Measurements from ENCODE around the gene HDGFL3.
"Not testable (repeated sequence)": the region's sequence is repeated elsewhere in the genome, so short reads cannot be mapped to it uniquely, and the experiment has no call there.

The HDGFL3 gene

GRCh38 chr15:83155942-83156341 lies 51.7 kb downstream of the HDGFL3 start:
- DNase-seq: no peak
- in situ Hi-C loops (cut with MboI; ENCODE audit: low pct_unique_long_range_greater_than_20kb, low sequenced_read_pairs): no loop called here

GRCh38 chr15:83153288-83153687 lies 54.3 kb downstream of the HDGFL3 start:
- no peak for DNase-seq

DNA sequence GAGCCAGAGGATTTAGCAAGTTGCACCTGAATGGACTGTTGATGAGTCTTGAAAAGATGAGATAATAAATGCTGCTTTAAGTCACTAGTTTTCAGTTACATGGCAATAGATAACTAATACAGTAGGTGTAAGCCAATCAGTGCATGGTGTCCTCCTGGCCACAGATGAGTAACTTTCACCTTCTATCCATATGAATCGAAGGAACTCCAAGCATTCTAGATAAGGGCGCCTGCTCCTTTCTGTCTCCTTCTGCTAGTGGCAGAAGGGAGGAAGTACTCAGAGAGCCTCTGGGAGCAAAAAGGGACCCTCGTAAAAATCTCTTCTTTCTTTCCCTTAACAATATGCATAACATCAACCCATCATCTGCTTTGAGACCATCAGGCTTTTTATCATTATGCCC lies 62.9 kb downstream of the HDGFL3 start:
- in situ Hi-C loops (cut with MboI; ENCODE audit: low pct_unique_long_range_greater_than_20kb, low sequenced_read_pairs): no loop called here
- no peak for DNase-seq

More at GRCh38 chr15:83153288-83153687, 54.3 kb downstream of the HDGFL3 start:
- in situ Hi-C loops (cut with MboI; ENCODE audit: low pct_unique_long_range_greater_than_20kb, low sequenced_read_pairs): no loop called here

GRCh38 chr15:83142151-83142550 lies 65.5 kb downstream of the HDGFL3 start:
- in situ Hi-C loops (cut with MboI; ENCODE audit: low pct_unique_long_range_greater_than_20kb, low sequenced_read_pairs); DNase-seq: not testable (repeated sequence)

GRCh38 chr15:83132861-83133523 lies 74.6 kb downstream of the HDGFL3 start:
- in situ Hi-C loops (cut with MboI; ENCODE audit: low pct_unique_long_range_greater_than_20kb, low sequenced_read_pairs): no loop called here
- DNase-seq: no peak

DNA sequence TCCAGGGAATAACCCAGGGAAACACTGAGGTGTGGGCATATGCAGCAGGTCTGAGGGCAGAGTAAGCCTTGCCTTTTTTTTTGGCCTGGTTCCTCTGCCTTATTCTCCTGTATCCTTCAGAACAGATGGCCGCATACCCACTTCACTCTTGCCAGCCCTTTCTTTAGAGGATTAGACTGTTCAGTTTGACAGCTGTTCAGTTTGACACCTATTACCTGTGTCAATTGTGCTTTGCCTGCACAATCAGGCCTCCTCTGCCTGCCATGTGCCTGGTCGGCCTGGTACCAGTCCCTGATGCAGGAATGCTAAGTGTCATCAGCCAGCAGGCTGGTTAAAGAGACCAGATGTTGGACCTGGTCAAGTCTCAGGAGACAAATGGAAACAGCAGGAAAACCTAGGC lies 77.8 kb downstream of the HDGFL3 start:
- no peak for DNase-seq
- in situ Hi-C loops (cut with MboI; ENCODE audit: low pct_unique_long_range_greater_than_20kb, low sequenced_read_pairs): no loop called here

- peak; percentile 45 for DNase-seq
- in situ Hi-C loops (cut with MboI; ENCODE audit: low pct_unique_long_range_greater_than_20kb, low sequenced_read_pairs): no loop called here
These were observed 80.0 kb downstream of the HDGFL3 start for GRCh38 chr15:83127547-83128150.

DNA sequence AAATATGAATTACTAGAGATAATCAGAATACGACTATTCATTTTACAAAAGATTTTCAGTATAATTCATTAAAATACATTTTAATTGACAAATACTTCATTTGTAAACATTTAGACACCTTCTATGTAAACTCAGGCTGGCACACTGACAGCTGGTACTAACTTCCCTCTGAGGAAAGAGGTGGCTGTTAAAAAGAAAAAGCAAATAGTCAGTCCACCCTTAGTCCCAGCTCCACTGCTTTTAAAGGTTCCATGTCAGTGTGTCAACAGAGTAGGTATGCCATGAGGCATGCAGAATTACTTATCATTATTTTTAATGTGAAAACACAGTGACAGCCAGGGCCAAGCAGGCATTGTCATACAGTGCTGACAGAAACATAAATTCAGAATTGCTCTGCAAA lies 84.1 kb downstream of the HDGFL3 start:
- in situ Hi-C loops (cut with MboI; ENCODE audit: low pct_unique_long_range_greater_than_20kb, low sequenced_read_pairs): no loop called here
- DNase-seq: no peak

GRCh38 chr15:83119968-83120581 lies 87.5 kb downstream of the HDGFL3 start:
- no peak for DNase-seq
- in situ Hi-C loops (cut with MboI; ENCODE audit: low pct_unique_long_range_greater_than_20kb, low sequenced_read_pairs): no loop called here

DNA sequence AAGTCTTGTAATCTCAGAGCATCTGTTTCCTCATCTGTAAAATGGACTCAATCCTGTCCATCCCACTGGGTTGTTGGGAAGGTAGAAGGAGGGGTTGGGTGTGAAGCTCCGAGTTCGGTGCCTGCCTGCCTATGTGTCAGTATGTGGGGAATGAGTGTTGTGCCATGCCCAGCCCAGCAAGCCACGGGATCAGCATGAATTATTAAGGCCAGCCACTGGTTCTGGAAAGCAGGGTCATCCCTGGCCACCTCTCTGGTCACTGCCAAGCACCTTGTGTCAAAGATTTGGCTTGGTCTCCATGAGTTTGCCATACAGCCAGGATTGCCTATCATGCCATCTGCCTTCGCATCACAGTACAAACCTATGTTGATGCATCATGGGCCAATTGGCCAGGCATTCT lies 88.7 kb downstream of the HDGFL3 start:
- in situ Hi-C loops (cut with MboI; ENCODE audit: low pct_unique_long_range_greater_than_20kb, low sequenced_read_pairs): no loop called here
- no peak for DNase-seq

- no peak for DNase-seq
- in situ Hi-C loops (cut with MboI; ENCODE audit: low pct_unique_long_range_greater_than_20kb, low sequenced_read_pairs): no loop called here
These were observed 89.3 kb downstream of the HDGFL3 start for GRCh38 chr15:83118291-83118827.

DNA sequence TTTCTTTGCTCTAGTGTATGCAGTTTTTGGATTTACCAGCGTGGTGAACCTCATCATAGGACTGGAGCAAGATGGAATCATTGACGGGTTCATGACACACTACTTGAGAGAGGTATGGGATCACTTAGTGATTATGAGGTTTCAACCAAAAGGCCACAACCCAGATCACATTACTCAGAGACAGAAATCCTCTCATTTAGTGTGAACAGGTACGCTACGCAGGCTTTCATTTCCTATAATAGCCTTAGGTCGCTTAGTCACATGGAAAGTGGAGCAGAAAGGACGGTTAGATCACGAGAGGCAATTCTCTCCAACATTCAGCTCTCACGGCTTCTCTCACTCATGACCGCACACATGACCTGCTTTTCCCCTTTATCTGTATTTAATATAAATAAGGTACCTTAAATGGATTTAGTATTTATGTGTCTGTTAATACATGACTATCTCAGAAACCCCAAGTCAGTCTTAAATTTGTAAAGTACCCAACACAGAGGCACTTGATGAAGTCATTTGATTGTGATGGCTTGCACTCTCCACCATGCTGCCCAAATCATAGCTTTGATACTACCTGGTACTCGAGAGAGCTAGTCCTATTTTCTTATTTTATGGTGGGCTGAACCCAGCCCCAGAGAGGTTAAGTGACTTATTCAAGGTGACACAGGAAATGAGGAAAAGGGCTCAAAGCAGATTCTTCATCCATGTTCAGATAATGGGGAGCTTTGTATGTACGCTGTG lies 91.6 kb downstream of the HDGFL3 start:
- in situ Hi-C loops (cut with MboI; ENCODE audit: low pct_unique_long_range_greater_than_20kb, low sequenced_read_pairs): no loop called here
- DNase-seq: no peak

- DNase-seq: no peak
- in situ Hi-C loops (cut with MboI; ENCODE audit: low pct_unique_long_range_greater_than_20kb, low sequenced_read_pairs): no loop called here
These were observed 92.2 kb downstream of the HDGFL3 start for GRCh38 chr15:83115410-83115809.

GRCh38 chr15:83114856-83115255 lies 92.8 kb downstream of the HDGFL3 start:
- in situ Hi-C loops (cut with MboI; ENCODE audit: low pct_unique_long_range_greater_than_20kb, low sequenced_read_pairs): no loop called here
- no peak for DNase-seq

- DNase-seq: no peak
- in situ Hi-C loops (cut with MboI; ENCODE audit: low pct_unique_long_range_greater_than_20kb, low sequenced_read_pairs): no loop called here
These were observed 93.5 kb downstream of the HDGFL3 start for GRCh38 chr15:83113881-83114674.

GRCh38 chr15:83112956-83113299 lies 94.7 kb downstream of the HDGFL3 start:
- in situ Hi-C loops (cut with MboI; ENCODE audit: low pct_unique_long_range_greater_than_20kb, low sequenced_read_pairs): no loop called here
- no peak for DNase-seq

DNA sequence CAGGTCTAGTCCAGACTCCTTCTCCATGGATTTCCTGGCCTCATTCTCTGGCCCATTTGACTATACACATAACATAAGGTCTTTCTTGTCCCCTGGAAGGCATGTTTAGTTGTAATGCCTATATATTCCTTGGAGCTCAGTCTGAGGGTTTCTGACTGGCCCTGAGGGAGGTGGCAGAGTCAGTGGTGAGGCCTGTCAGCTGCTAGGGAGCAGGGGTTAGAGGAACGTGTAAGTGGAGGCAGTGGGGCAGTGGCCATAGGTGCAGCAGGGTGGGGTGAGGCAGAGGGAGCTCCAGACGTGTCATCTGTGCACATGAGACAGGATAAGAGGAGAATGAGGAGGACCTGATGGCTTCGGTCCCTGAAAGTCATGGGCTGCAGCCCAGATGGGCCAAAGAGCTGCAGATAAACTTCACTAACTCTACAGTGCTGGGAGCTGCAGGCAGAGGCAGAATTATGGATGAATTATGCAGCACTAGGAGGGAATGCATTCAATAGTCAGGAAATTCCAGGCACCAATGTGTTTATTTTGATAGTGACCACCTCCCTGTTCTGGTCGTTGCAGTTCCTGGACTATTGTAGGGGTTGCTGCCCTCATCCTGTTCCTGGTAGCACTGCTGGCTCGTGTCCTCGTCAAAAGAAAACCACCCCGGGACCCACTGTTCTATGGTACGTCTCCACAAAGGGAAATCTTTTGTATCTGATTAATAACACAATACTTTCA lies 95.2 kb downstream of the HDGFL3 start:
- DNase-seq: no peak
- in situ Hi-C loops (cut with MboI; ENCODE audit: low pct_unique_long_range_greater_than_20kb, low sequenced_read_pairs): no loop called here

GRCh38 chr15:83111149-83111548 lies 96.5 kb downstream of the HDGFL3 start:
- DNase-seq: no peak
- in situ Hi-C loops (cut with MboI; ENCODE audit: low pct_unique_long_range_greater_than_20kb, low sequenced_read_pairs): no loop called here

GRCh38 chr15:83110381-83110780 lies 97.2 kb downstream of the HDGFL3 start:
- DNase-seq: no peak
- in situ Hi-C loops (cut with MboI; ENCODE audit: low pct_unique_long_range_greater_than_20kb, low sequenced_read_pairs): no loop called here
